Tibial nerve (tissue), 4 donors: ENCODE results near the gene CSNK1G3. TPM values are rescaled to one million over a fixed set of nuclear protein-coding genes. Genes with fewer than 3 reads are reported as not detected.
A peak's percentile ranks its signal among the peaks of the same experiment; 100 is the strongest.

Source experiments
- DNase-seq, 2 donors: peaks; one replicate each; pipeline ENCODE4 v3.0.0-alpha.2; 2019; ENCODE audit warnings: low spot score in 2 of 2
- H3K27ac ChIP-seq, 4 donors: fragments of 200-600 bp; sonication (generic) in 3 of 4; one replicate each; pipeline ENCODE4 v1.5.1; 2017 to 2019; ENCODE audit warnings: mild to moderate bottlenecking in 1 of 4
- H3K27me3 ChIP-seq, 2 donors: fragments of 200-600 bp; sonication (generic) in 1 of 2; one replicate each; pipeline versions ENCODE4 v1.5.1 to v1.6.0; 2017 to 2019
- H3K36me3 ChIP-seq, 3 donors: fragments of 200-600 bp; sonication (generic); one replicate each; pipeline ENCODE4 v1.5.1; 2018 to 2019
- H3K4me1 ChIP-seq, 4 donors: fragments of 200-600 bp; sonication (generic) in 3 of 4; one replicate each; pipeline ENCODE4 v1.5.1; 2017 to 2019
- H3K4me3 ChIP-seq, 4 donors: fragments of 200-600 bp; sonication (generic) in 3 of 4; one replicate each; pipeline ENCODE4 v1.5.1; 2017 to 2019; ENCODE audit warnings: mild to moderate bottlenecking in 1 of 4, moderate library complexity in 1 of 4
- H3K9me3 ChIP-seq, 4 donors: fragments of 200-600 bp; sonication (generic) in 3 of 4; one replicate each; pipeline ENCODE4 v1.5.1; 2017 to 2019
- CTCF ChIP-seq, 5 experiments: fragments of 200-600 bp in 3 of 5; fragments of 450-650 bp in 2 of 5; sonication (generic) in 3 of 5; IDR thresholded peaks; one replicate each; pipeline ENCODE4 v1.5.1; 2016 to 2019; ENCODE audit warnings: antibody characterized with exemption in 5 of 5, mild to moderate bottlenecking in 3 of 5, moderate library complexity in 2 of 5
- EP300 ChIP-seq, 2 donors: sonication (generic); formaldehyde crosslinking; IDR thresholded peaks; one replicate each; pipeline ENCODE4 v1.6.1; 2017; ENCODE audit warnings: antibody characterized with exemption in 2 of 2, mild to moderate bottlenecking in 1 of 2
- POLR2A ChIP-seq, 2 donors: fragments of 450-650 bp; IDR thresholded peaks; one replicate each; pipeline ENCODE4 v1.6.1; 2017; ENCODE audit warnings: antibody characterized with exemption in 2 of 2, mild to moderate bottlenecking in 2 of 2, moderate library complexity in 2 of 2
- WGBS, 2 donors: methylation state at CpG; one replicate each; pipeline ENCODE4 v1.1.5; 2018; 5-methylcytosine and 5-hydroxymethylcytosine counted together
- total RNA-seq, 4 donors: library from RNA; depleted of rRNA; stranded (reverse); fragments of >200 nt; gene quantifications; one replicate each; pipeline ENCODE4 v1.1.0, GENCODE V29; 2016

The CSNK1G3 gene
- total RNA-seq, 4 donors from 2014 or later = 34.5 to 48.1 (median 39.5) TPM

GRCh38 chr5:123520677-123521247 is 8.8 kb downstream of the CSNK1G3 start:
- H3K36me3 ChIP-seq = no peaks in the 10 kb centered on the region
- DNase-seq = no peak

GRCh38 chr5:123524146-123524545 is 12.2 kb downstream of the CSNK1G3 start:
- Histone ChIP-seq H3K4me1 (peaks cover 0 to 69% (median 19%) of the 10 kb centered on the region in 4 donors), H3K9me3 (no peaks in the 10 kb centered on the region), H3K4me3 (no peak overlapping the region), H3K27ac (peak overlapping the region in 2 of 4 donors; percentile 15 to 36), H3K36me3 (no peaks in the 10 kb centered on the region), H3K27me3 (no peaks in the 10 kb centered on the region)
- TF ChIP-seq EP300 (IDR thresholded peaks at IDR 0.05) = no peak
- no peak for TF ChIP-seq POLR2A (IDR thresholded peaks at IDR 0.05)
- TF ChIP-seq CTCF (IDR thresholded peaks at IDR 0.05) = no peak
- WGBS, 2 donors = 35 to 45% methylated on average over 4 of the region's 4 CpGs
- DNase-seq = no peak

More at GRCh38 chr5:123520677-123521247, 8.8 kb downstream of the CSNK1G3 start:
- Histone ChIP-seq H3K27ac (no peak overlapping the region), H3K27me3 (no peaks in the 10 kb centered on the region), H3K4me3 (no peak overlapping the region), H3K9me3 (no peaks in the 10 kb centered on the region), H3K4me1 (peaks cover 0 to 55% (median 15%) of the 10 kb centered on the region in 4 donors)
- TF ChIP-seq POLR2A (IDR thresholded peaks at IDR 0.05) (no peak), EP300 (IDR thresholded peaks at IDR 0.05) (no peak), CTCF (IDR thresholded peaks at IDR 0.05) (no peak)

GRCh38 chr5:123527190-123527589 is 15.2 kb downstream of the CSNK1G3 start:
- Histone ChIP-seq H3K9me3 (no peaks in the 10 kb centered on the region), H3K27me3 (no peaks in the 10 kb centered on the region), H3K4me1 (peaks cover 0 to 56% (median 9%) of the 10 kb centered on the region in 4 donors), H3K27ac (no peak overlapping the region), H3K4me3 (no peak overlapping the region), H3K36me3 (no peaks in the 10 kb centered on the region)
- no peak for DNase-seq
- TF ChIP-seq POLR2A (IDR thresholded peaks at IDR 0.05) (no peak), CTCF (IDR thresholded peaks at IDR 0.05) (no peak), EP300 (IDR thresholded peaks at IDR 0.05) (no peak)

GRCh38 chr5:123528065-123528464 is 16.1 kb downstream of the CSNK1G3 start:
- Histone ChIP-seq H3K36me3 (no peaks in the 10 kb centered on the region), H3K4me1 (peaks cover 0 to 56% (median 9%) of the 10 kb centered on the region in 4 donors), H3K4me3 (no peak overlapping the region), H3K9me3 (no peaks in the 10 kb centered on the region), H3K27me3 (no peaks in the 10 kb centered on the region), H3K27ac (no peak overlapping the region)
- DNase-seq = no peak
- TF ChIP-seq POLR2A (IDR thresholded peaks at IDR 0.05) = no peak
- no peak for TF ChIP-seq CTCF (IDR thresholded peaks at IDR 0.05)
- no peak for TF ChIP-seq EP300 (IDR thresholded peaks at IDR 0.05)

- Histone ChIP-seq H3K4me3 (no peak overlapping the region), H3K27me3 (no peaks in the 10 kb centered on the region), H3K4me1 (peaks cover 0 to 52% (median 8%) of the 10 kb centered on the region in 4 donors), H3K9me3 (no peaks in the 10 kb centered on the region), H3K27ac (no peak overlapping the region), H3K36me3 (no peaks in the 10 kb centered on the region)
- no peak for DNase-seq
- TF ChIP-seq POLR2A (IDR thresholded peaks at IDR 0.05) = no peak
- WGBS, 2 donors = 97 to 98% methylated on average over 4 of the region's 4 CpGs
These were observed 16.9 kb downstream of the CSNK1G3 start for GRCh38 chr5:123528878-123529277.

GRCh38 chr5:123530728-123531127 is 18.8 kb downstream of the CSNK1G3 start:
- Histone ChIP-seq H3K4me1 (peaks cover 0 to 41% (median 4%) of the 10 kb centered on the region in 4 donors), H3K36me3 (no peaks in the 10 kb centered on the region), H3K27ac (no peak overlapping the region), H3K27me3 (no peaks in the 10 kb centered on the region), H3K4me3 (no peak overlapping the region), H3K9me3 (no peaks in the 10 kb centered on the region)
- TF ChIP-seq POLR2A (IDR thresholded peaks at IDR 0.05) = no peak
- TF ChIP-seq CTCF (IDR thresholded peaks at IDR 0.05) = no peak
- TF ChIP-seq EP300 (IDR thresholded peaks at IDR 0.05) = no peak
- no peak for DNase-seq
- 45 to 49% methylated on average over 3 of the region's 3 CpGs for WGBS, 2 donors
